HepG2 (cell line): Measurements from ENCODE around the gene UBL7. TPM values are rescaled to one million over a fixed set of nuclear protein-coding genes. Genes with fewer than 3 reads are reported as not detected.

Source experiments
- ATAC-seq: fragments of 200-7000 bp; cut with Tn5 transposase; 3 replicates; pipeline ENCODE4 v1.9.1; 2020; ENCODE audit warnings: mild to moderate bottlenecking, moderate library complexity
- BruUV-seq: library from RNA; stranded (reverse); fragments of 400-500 nt; replicated peaks from 2 replicates; lab custom pipeline; 2021; lab: Mats Ljungman, UMichigan
- CTCF ChIA-PET: fragments of 300-600 bp; formaldehyde crosslinking; extraction: SDS; loops from one replicate; lab custom pipeline; 2021; ENCODE audit warnings: low total read pairs, inconsistent platforms, low intra/inter-chr PET ratio; lab: Yijun Ruan, JAX
- POLR2A ChIA-PET: fragments of 350-600 bp; sonication (Branson Sonifier 250); formaldehyde crosslinking; loops from one replicate; lab custom pipeline; 2020; ENCODE audit warnings: antibody characterized with exemption, inconsistent platforms; lab: Yijun Ruan, JAX
- DNase-seq: peaks from one replicate; pipeline ENCODE4 v3.0.0-alpha.2; 2015; ENCODE audit warnings: low spot score
- FAIRE-seq: peaks from 3 replicates; lab custom pipeline; 2011; peaks lifted over from hg19 to GRCh38; lab: Jason Lieb, UNC
- H2AFZ ChIP-seq: one replicate; pipeline ENCODE4 v1.6.1; 2011; ENCODE audit warnings: low read length, inconsistent platforms
- H3K27ac ChIP-seq: fragments of 300-600 bp; 3 replicates; pipeline ENCODE4 v1.8.0; 2011; ENCODE audit warnings: mixed run types, mild to moderate bottlenecking, mixed read lengths, low read length, inconsistent platforms; ENCODE audit not compliant: insufficient read depth; ENCODE audit errors: extremely low read length
- H3K27me3 ChIP-seq, 2 experiments: fragments of 200-600 bp in 1 of 2; 2 replicates in 1 of 2; 3 replicates in 1 of 2; pipeline versions ENCODE4 v1.6.0 to v1.8.0; 2011; ENCODE audit warnings: low read length in 2 of 2, mild to moderate bottlenecking in 2 of 2, moderate library complexity in 2 of 2, inconsistent platforms in 1 of 2; ENCODE audit not compliant: insufficient read depth in 2 of 2, control insufficient read depth in 1 of 2
- H3K36me3 ChIP-seq, 2 experiments: fragments of 200-600 bp in 1 of 2; replicated peaks in 1 of 2; 2 replicates in 1 of 2; 3 replicates in 1 of 2; pipeline versions ENCODE4 v1.5.1 to v1.8.0; 2011; ENCODE audit warnings: low read length in 2 of 2, inconsistent platforms in 1 of 2; ENCODE audit not compliant: insufficient read depth in 2 of 2, control insufficient read depth in 1 of 2
- H3K4me1 ChIP-seq: 2 replicates; pipeline ENCODE4 v1.5.1; 2012; ENCODE audit warnings: low read length, inconsistent platforms; ENCODE audit not compliant: insufficient read depth
- H3K4me2 ChIP-seq: 2 replicates; pipeline ENCODE4 v1.6.0; 2011; ENCODE audit warnings: low read depth, low read length, inconsistent platforms
- H3K4me3 ChIP-seq, 3 experiments: fragments of 200-600 bp in 1 of 3; sonication (generic), shearing (Covaris generic) in 1 of 3; replicated peaks in 1 of 3; 2 replicates each; pipeline ENCODE4 v1.5.1; 2011 to 2016; ENCODE audit warnings: low read length in 3 of 3, inconsistent platforms in 2 of 3, low read depth in 2 of 3, mild to moderate bottlenecking in 2 of 3, control low read depth in 1 of 3, mixed read lengths in 1 of 3; ENCODE audit not compliant: insufficient read depth in 1 of 3
- H3K79me2 ChIP-seq: one replicate; pipeline ENCODE4 v1.6.1; 2011; ENCODE audit warnings: low read length, inconsistent platforms; ENCODE audit not compliant: insufficient read depth
- H3K9ac ChIP-seq: 2 replicates; pipeline ENCODE4 v1.6.0; 2011; ENCODE audit warnings: mild to moderate bottlenecking, low read depth, low read length, inconsistent platforms; ENCODE audit not compliant: insufficient read depth
- H3K9me3 ChIP-seq: 2 replicates; pipeline ENCODE4 v1.5.1; 2012; ENCODE audit warnings: mild to moderate bottlenecking, low read length
- H4K20me1 ChIP-seq: 2 replicates; pipeline ENCODE4 v1.6.0; 2011; ENCODE audit warnings: inconsistent platforms, mild to moderate bottlenecking, low read length, moderate library complexity; ENCODE audit not compliant: insufficient read depth
- BCL6 ChIP-seq: IDR thresholded peaks from 2 replicates; pipeline ENCODE4 v1.6.1; 2016; ENCODE audit warnings: missing genetic modification reagents, missing compliant biosample characterization
- CBX1 ChIP-seq: IDR thresholded peaks from one replicate; pipeline ENCODE4 v1.6.1; 2016; ENCODE audit warnings: antibody characterized with exemption, low read depth
- CCDC6 ChIP-seq: sonication (generic); formaldehyde crosslinking; IDR thresholded peaks from 2 replicates; pipeline ENCODE4 v1.8.1; 2022; ENCODE audit warnings: mild to moderate bottlenecking, missing genetic modification reagents, moderate library complexity
- CEBPB ChIP-seq: IDR thresholded peaks from 2 replicates; pipeline ENCODE4 v1.6.1; 2011; ENCODE audit warnings: low read depth, low read length, improper control_type of control experiment, borderline replicate concordance
- ONECUT2 ChIP-seq: sonication (generic); formaldehyde crosslinking; IDR thresholded peaks from 2 replicates; pipeline ENCODE4 v1.4.0; 2020; ENCODE audit warnings: missing genetic modification reagents
- POLR2AphosphoS5 ChIP-seq: IDR thresholded peaks from 2 replicates; pipeline ENCODE4 v1.6.1; 2012; ENCODE audit warnings: low read depth, low read length
- SRSF4 ChIP-seq: fragments of 200-400 bp; formaldehyde crosslinking; IDR thresholded peaks from one replicate; pipeline ENCODE4 v1.6.1; 2018; ENCODE audit warnings: mild to moderate bottlenecking, low read depth, low read length, moderate library complexity; ENCODE audit not compliant: poor library complexity, severe bottlenecking
- ZFP41 ChIP-seq: sonication (generic); formaldehyde crosslinking; IDR thresholded peaks from 2 replicates; pipeline ENCODE4 v1.4.0; 2020; ENCODE audit warnings: mild to moderate bottlenecking, missing genetic modification reagents, borderline replicate concordance
- ZNF589 ChIP-seq: sonication (generic); formaldehyde crosslinking; conservative IDR thresholded peaks from 2 replicates; pipeline ENCODE4 v1.8.0; 2022; ENCODE audit warnings: mild to moderate bottlenecking, moderate library complexity, missing genetic modification reagents
- ZNF839 ChIP-seq: sonication (generic); formaldehyde crosslinking; IDR thresholded peaks from 2 replicates; pipeline ENCODE4 v1.4.0; 2020; ENCODE audit warnings: missing genetic modification reagents, mild to moderate bottlenecking, borderline replicate concordance
- WGBS: methylation state at CpG from one replicate; pipeline ENCODE4 v1.1.6; 2017; ENCODE audit warnings: low lambda C conversion rate; 5-methylcytosine and 5-hydroxymethylcytosine counted together
- in situ Hi-C: cut with HindIII; loops from 2 replicates; pipeline ENCODE4 v1.10.0; 2017; ENCODE audit warnings: low pct_unique_long_range_greater_than_20kb; ENCODE audit not compliant: extremely low pct_ligation_motif_present
- intact Hi-C: fragments of 100-400 bp; cut with micrococcal nuclease; formaldehyde crosslinking; loops from one replicate; pipeline ENCODE4 v1.10.0; 2022; ENCODE audit not compliant: unreplicated experiment
- polyA plus RNA-seq, 8 experiments: library from polyadenylated mRNA; depleted of rRNA in 3 of 8; stranded (reverse) in 7 of 8; unstranded in 1 of 8; fragments of >200 nt; fragmentation: Illumina TruSeq in 4 of 8; extraction: Trizol in 4 of 8; gene quantifications; 2 replicates each; pipeline versions ENCODE4 v1.2.1 to v1.2.3, GENCODE V29; 2011 to 2016; ENCODE audit warnings: low read depth in 4 of 8, missing spikeins in 1 of 8, mixed read lengths in 1 of 8; ENCODE audit not compliant: insufficient read depth in 1 of 8
- total RNA-seq, 5 experiments: library from RNA; depleted of rRNA; stranded (reverse); fragments of >200 nt; fragmentation: Illumina TruSeq; extraction: Trizol; gene quantifications; 2 replicates each; pipeline ENCODE4 v1.2.3, GENCODE V29; 2016; ENCODE audit warnings: low read depth in 1 of 5
- TF ChIP-seq, protein P1 (sequence below), 2 experiments: sonication (generic) in 1 of 2; formaldehyde crosslinking in 1 of 2; IDR thresholded peaks; 2 replicates each; pipeline versions ENCODE4 v1.6.1 to v1.9.0; 2014 to 2022; ENCODE audit warnings: antibody characterized with exemption in 1 of 2, borderline replicate concordance in 1 of 2, inconsistent platforms in 1 of 2, low read depth in 1 of 2, missing genetic modification reagents in 1 of 2

Gene UBL7
- total and polyA plus RNA-seq, 2 of the 13 experiments (the other 11 are each of a cell fraction or from before 2014, with no cell fraction given) = 55.0 to 63.5 TPM

DNA sequence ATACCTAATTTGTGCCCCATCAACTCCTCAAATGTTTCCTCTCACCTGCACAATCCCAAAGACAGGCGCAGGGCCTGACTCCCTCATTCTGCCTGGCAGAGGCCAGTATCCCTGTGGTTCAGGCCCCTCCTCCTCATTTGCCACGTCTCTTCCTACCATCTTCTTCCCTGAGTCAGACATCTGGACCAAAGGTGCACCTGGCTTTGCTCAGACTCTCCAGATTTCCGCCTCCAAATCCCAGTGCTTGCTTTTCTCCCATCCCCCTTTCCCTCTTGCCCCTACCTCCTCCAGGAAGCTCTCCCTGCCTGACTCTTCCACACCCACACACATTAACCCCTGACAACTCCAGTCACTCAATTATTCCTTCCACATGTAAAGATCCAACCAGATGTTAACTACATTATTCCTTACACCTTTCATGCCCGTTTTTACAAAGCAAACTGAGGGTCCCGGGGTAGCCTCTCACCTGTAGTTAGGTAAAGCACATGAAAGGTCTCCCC is 46.8 kb downstream of the UBL7 start (continued):
- no peak for TF ChIP-seq POLR2AphosphoS5

- no peak overlapping the region for H3K9ac ChIP-seq
- no peak overlapping the region for H3K4me3 ChIP-seq
- peaks cover under 1% of the 10 kb centered on the region for H3K79me2 ChIP-seq
- H4K20me1 ChIP-seq = no peaks in the 10 kb centered on the region
- in situ Hi-C loops = no loop called here
- no TSS peak for BruUV-seq
- intact Hi-C loops = no loop called here
- peaks cover 4% of the 10 kb centered on the region for H3K4me1 ChIP-seq
- H2AFZ ChIP-seq = no peak overlapping the region
- POLR2A ChIA-PET = no interaction called here
- H3K27me3 ChIP-seq = no peaks in the 10 kb centered on the region
- WGBS = 94% methylated on average over 7 of the region's 9 CpGs
- H3K4me2 ChIP-seq = no peak overlapping the region
- ATAC-seq (no peak), FAIRE-seq (no peak), DNase-seq (no peak)
- CTCF ChIA-PET = no interaction called here
- peaks cover 38 to 81% of the 10 kb centered on the region in 2 experiments for H3K36me3 ChIP-seq
- no peaks in the 10 kb centered on the region for H3K9me3 ChIP-seq
- H3K27ac ChIP-seq = no peak overlapping the region
- TF ChIP-seq CCDC6 (no peak), CBX1 (no peak), ZNF589 (CRISPR knock-in tag) (no peak), BCL6 (CRISPR knock-in tag) (no peak), ONECUT2 (CRISPR knock-in tag) (no peak), ZNF839 (no peak), ZFP41 (CRISPR knock-in tag) (no peak), SRSF4 (no peak), CEBPB (no peak)
- TF ChIP-seq, protein P1, sequence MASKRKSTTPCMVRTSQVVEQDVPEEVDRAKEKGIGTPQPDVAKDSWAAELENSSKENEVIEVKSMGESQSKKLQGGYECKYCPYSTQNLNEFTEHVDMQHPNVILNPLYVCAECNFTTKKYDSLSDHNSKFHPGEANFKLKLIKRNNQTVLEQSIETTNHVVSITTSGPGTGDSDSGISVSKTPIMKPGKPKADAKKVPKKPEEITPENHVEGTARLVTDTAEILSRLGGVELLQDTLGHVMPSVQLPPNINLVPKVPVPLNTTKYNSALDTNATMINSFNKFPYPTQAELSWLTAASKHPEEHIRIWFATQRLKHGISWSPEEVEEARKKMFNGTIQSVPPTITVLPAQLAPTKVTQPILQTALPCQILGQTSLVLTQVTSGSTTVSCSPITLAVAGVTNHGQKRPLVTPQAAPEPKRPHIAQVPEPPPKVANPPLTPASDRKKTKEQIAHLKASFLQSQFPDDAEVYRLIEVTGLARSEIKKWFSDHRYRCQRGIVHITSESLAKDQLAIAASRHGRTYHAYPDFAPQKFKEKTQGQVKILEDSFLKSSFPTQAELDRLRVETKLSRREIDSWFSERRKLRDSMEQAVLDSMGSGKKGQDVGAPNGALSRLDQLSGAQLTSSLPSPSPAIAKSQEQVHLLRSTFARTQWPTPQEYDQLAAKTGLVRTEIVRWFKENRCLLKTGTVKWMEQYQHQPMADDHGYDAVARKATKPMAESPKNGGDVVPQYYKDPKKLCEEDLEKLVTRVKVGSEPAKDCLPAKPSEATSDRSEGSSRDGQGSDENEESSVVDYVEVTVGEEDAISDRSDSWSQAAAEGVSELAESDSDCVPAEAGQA (IDR thresholded peaks at IDR 0.05; ENCODE audit: low read depth) = no peak
- TF ChIP-seq, protein P1 (CRISPR knock-in tag; IDR thresholded peaks at IDR 0.05; ENCODE audit: borderline replicate concordance) = no peak
Observed at GRCh38 chr15:74413350-74414080, 47.4 kb downstream of the UBL7 start.
